HEK293 (cell line): ENCODE measurements around the gene KLHL4.

Experiments used
- CTCF ChIA-PET: fragments of 350-600 bp; formaldehyde crosslinking; extraction: SDS; loops from one replicate; lab custom pipeline; 2021; ENCODE audit warnings: antibody characterized with exemption; lab: Yijun Ruan, JAX
- POLR2A ChIA-PET: fragments of 300-600 bp; formaldehyde crosslinking; extraction: SDS; loops from one replicate; lab custom pipeline; 2020; ENCODE audit warnings: antibody characterized with exemption, inconsistent platforms; lab: Yijun Ruan, JAX
- H3K27ac ChIP-seq: fragments of 200-500 bp; sonication (Bioruptor generic); 2 replicates; pipeline ENCODE4 v1.5.1; 2014; ENCODE audit warnings: low read depth, low read length, control low read depth, inconsistent platforms; ENCODE audit errors: extremely low read depth
- H3K36me3 ChIP-seq, 2 experiments: fragments of 200-500 bp in 1 of 2; sonication (Bioruptor generic) in 1 of 2; 1 replicate in 1 of 2; 2 replicates in 1 of 2; pipeline ENCODE4 v1.5.1; 2014 to 2017; ENCODE audit warnings: inconsistent platforms in 2 of 2, low read length in 2 of 2; ENCODE audit not compliant: control insufficient read depth in 2 of 2, insufficient read depth in 1 of 2
- H3K4me1 ChIP-seq: fragments of 200-500 bp; sonication (Bioruptor generic); 2 replicates; pipeline ENCODE4 v1.5.1; 2014; ENCODE audit warnings: mild to moderate bottlenecking, low read length, inconsistent platforms; ENCODE audit not compliant: control insufficient read depth, insufficient read depth
- H3K4me3 ChIP-seq: 2 replicates; pipeline ENCODE4 v1.5.1; 2011; ENCODE audit warnings: low read depth, mild to moderate bottlenecking, control low read depth, low read length, moderate library complexity
- H3K9me3 ChIP-seq: fragments of 200-500 bp; sonication (Bioruptor generic); 2 replicates; pipeline ENCODE4 v1.5.1; 2014; ENCODE audit warnings: low read depth, low read length, inconsistent platforms; ENCODE audit not compliant: control insufficient read depth, insufficient read depth
- GLIS1 ChIP-seq: fragments of 450-650 bp; formaldehyde crosslinking; IDR thresholded peaks from 2 replicates; pipeline ENCODE4 v1.5.1; 2016; ENCODE audit warnings: missing biosample characterization, missing genetic modification characterization
- KLF9 ChIP-seq: fragments of 450-650 bp; formaldehyde crosslinking; IDR thresholded peaks from 2 replicates; pipeline ENCODE4 v1.5.1; 2016; ENCODE audit warnings: missing biosample characterization, missing genetic modification characterization, low read depth
- PRDM1 ChIP-seq: fragments of 450-650 bp; formaldehyde crosslinking; IDR thresholded peaks from 2 replicates; pipeline ENCODE4; 2016; ENCODE audit warnings: missing biosample characterization, missing genetic modification characterization
- SP7 ChIP-seq: fragments of 450-650 bp; formaldehyde crosslinking; IDR thresholded peaks from 2 replicates; pipeline ENCODE4 v1.5.1; 2016; ENCODE audit warnings: missing biosample characterization, missing genetic modification characterization
- TCF7L2 ChIP-seq: IDR thresholded peaks from 2 replicates; pipeline ENCODE4 v1.6.1; 2011; ENCODE audit warnings: low read depth, mild to moderate bottlenecking, inconsistent platforms, low read length, moderate library complexity, borderline replicate concordance
- ZBTB1 ChIP-seq: fragments of 450-650 bp; formaldehyde crosslinking; IDR thresholded peaks from 2 replicates; pipeline ENCODE4 v1.5.1; 2016; ENCODE audit warnings: missing biosample characterization, missing genetic modification characterization
- ZBTB8A ChIP-seq: fragments of 450-650 bp; formaldehyde crosslinking; IDR thresholded peaks from 2 replicates; pipeline ENCODE4 v1.5.1; 2016; ENCODE audit warnings: missing biosample characterization, missing genetic modification characterization
- ZNF10 ChIP-seq: fragments of 450-650 bp; formaldehyde crosslinking; IDR thresholded peaks from 2 replicates; pipeline ENCODE4 v1.5.1; 2017; ENCODE audit warnings: missing biosample characterization, missing genetic modification characterization
- ZNF133 ChIP-seq: fragments of 450-650 bp; formaldehyde crosslinking; IDR thresholded peaks from 2 replicates; pipeline ENCODE4 v1.5.1; 2016; ENCODE audit warnings: missing biosample characterization, missing genetic modification characterization
- ZNF157 ChIP-seq: fragments of 450-650 bp; formaldehyde crosslinking; IDR thresholded peaks from 2 replicates; pipeline ENCODE4 v1.5.1; 2016; ENCODE audit warnings: missing biosample characterization, missing genetic modification characterization
- ZNF16 ChIP-seq: fragments of 450-650 bp; formaldehyde crosslinking; IDR thresholded peaks from 2 replicates; pipeline ENCODE4 v1.5.1; 2016; ENCODE audit warnings: low read depth, missing biosample characterization, missing genetic modification characterization
- ZNF184 ChIP-seq: fragments of 450-650 bp; IDR thresholded peaks from 2 replicates; pipeline ENCODE4 v1.5.1; 2018; ENCODE audit warnings: missing biosample characterization, mild to moderate bottlenecking, missing genetic modification characterization
- ZNF292 ChIP-seq: fragments of 450-650 bp; formaldehyde crosslinking; IDR thresholded peaks from 2 replicates; pipeline ENCODE4 v1.5.1; 2016; ENCODE audit warnings: low read depth, missing biosample characterization, missing genetic modification characterization, borderline replicate concordance
- ZNF324 ChIP-seq: fragments of 450-650 bp; formaldehyde crosslinking; IDR thresholded peaks from 2 replicates; pipeline ENCODE4 v1.5.1; 2016; ENCODE audit warnings: missing biosample characterization, missing genetic modification characterization
- ZNF335 ChIP-seq: fragments of 450-650 bp; formaldehyde crosslinking; conservative IDR thresholded peaks from 2 replicates; pipeline ENCODE4 v1.5.1; 2016; ENCODE audit warnings: missing biosample characterization, missing genetic modification characterization
- ZNF366 ChIP-seq: fragments of 450-650 bp; formaldehyde crosslinking; conservative IDR thresholded peaks from 2 replicates; pipeline ENCODE4 v1.5.1; 2016; ENCODE audit warnings: missing biosample characterization, missing genetic modification characterization
- ZNF501 ChIP-seq: fragments of 450-650 bp; formaldehyde crosslinking; IDR thresholded peaks from 2 replicates; pipeline ENCODE4 v1.5.1; 2016; ENCODE audit warnings: missing biosample characterization, missing genetic modification characterization
- ZNF529 ChIP-seq: fragments of 450-650 bp; formaldehyde crosslinking; IDR thresholded peaks from 2 replicates; pipeline ENCODE4 v1.5.1; 2017; ENCODE audit warnings: missing genetic modification characterization, missing biosample characterization; ENCODE audit not compliant: insufficient replicate concordance
- ZNF544 ChIP-seq: fragments of 450-650 bp; formaldehyde crosslinking; IDR thresholded peaks from 2 replicates; pipeline ENCODE4 v1.5.0; 2017; ENCODE audit warnings: missing biosample characterization, missing genetic modification characterization
- ZNF571 ChIP-seq: fragments of 450-650 bp; formaldehyde crosslinking; IDR thresholded peaks from 2 replicates; pipeline ENCODE4 v1.5.0; 2017; ENCODE audit warnings: missing biosample characterization, missing genetic modification characterization
- ZNF585B ChIP-seq: fragments of 450-650 bp; formaldehyde crosslinking; IDR thresholded peaks from 2 replicates; pipeline ENCODE4 v1.5.1; 2016; ENCODE audit warnings: missing biosample characterization, missing genetic modification characterization
- ZNF596 ChIP-seq: fragments of 450-650 bp; IDR thresholded peaks from 2 replicates; pipeline ENCODE4 v1.5.0; 2018; ENCODE audit warnings: missing biosample characterization, mild to moderate bottlenecking, missing genetic modification characterization, moderate library complexity
- ZNF629 ChIP-seq: fragments of 450-650 bp; formaldehyde crosslinking; IDR thresholded peaks from 2 replicates; pipeline ENCODE4 v1.5.1; 2017; ENCODE audit warnings: missing biosample characterization, missing genetic modification characterization
- ZNF777 ChIP-seq: fragments of 450-650 bp; formaldehyde crosslinking; IDR thresholded peaks from 2 replicates; pipeline ENCODE4 v1.5.1; 2017; ENCODE audit warnings: missing biosample characterization, missing genetic modification characterization, borderline replicate concordance
- ZNF785 ChIP-seq: fragments of 450-650 bp; formaldehyde crosslinking; IDR thresholded peaks from 2 replicates; pipeline ENCODE4 v1.5.1; 2016; ENCODE audit warnings: missing biosample characterization, missing genetic modification characterization
- ZNF843 ChIP-seq: fragments of 450-650 bp; formaldehyde crosslinking; IDR thresholded peaks from 2 replicates; pipeline ENCODE4 v1.5.1; 2016; ENCODE audit warnings: missing biosample characterization, missing genetic modification characterization
- ZSCAN16 ChIP-seq: fragments of 450-650 bp; formaldehyde crosslinking; IDR thresholded peaks from 2 replicates; pipeline ENCODE4 v1.5.1; 2016; ENCODE audit warnings: missing biosample characterization, missing genetic modification characterization
- ZXDB ChIP-seq: fragments of 450-650 bp; formaldehyde crosslinking; IDR thresholded peaks from 2 replicates; pipeline ENCODE4 v1.5.1; 2016; ENCODE audit warnings: missing biosample characterization, missing genetic modification characterization
- TF ChIP-seq, protein P1 (sequence below): fragments of 450-650 bp; formaldehyde crosslinking; IDR thresholded peaks from 2 replicates; pipeline ENCODE4; 2016; ENCODE audit warnings: missing biosample characterization, missing genetic modification characterization
- TF ChIP-seq, protein P2 (sequence below): fragments of 450-650 bp; formaldehyde crosslinking; IDR thresholded peaks from 2 replicates; pipeline ENCODE4 v1.5.1; 2016; ENCODE audit warnings: missing biosample characterization, missing genetic modification characterization

KLHL4 gene

DNA sequence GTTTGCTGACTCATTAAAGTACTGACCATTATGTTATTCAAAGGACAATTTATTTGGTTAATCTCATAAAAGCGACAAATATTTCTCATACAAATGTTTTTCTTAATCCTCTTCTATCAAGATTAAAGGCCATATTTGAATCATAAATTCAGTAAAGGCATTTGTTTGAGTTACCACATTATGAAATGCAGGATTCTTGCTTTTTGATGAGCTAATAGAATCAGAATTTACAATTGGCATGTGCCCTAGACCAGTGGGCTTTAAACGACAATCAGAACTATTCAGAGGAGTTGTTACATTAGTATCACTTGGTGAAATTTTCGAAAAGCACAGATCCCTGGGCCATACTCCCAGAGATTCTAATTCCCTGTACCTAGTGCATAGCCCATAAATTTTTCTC is 55.3 kb downstream of the KLHL4 start:
- ChIA-PET POLR2A (no interaction called here), CTCF (interaction anchor here (0.6 to 2.6 kb wide), 3 partner anchors 11 to 1777 kb away, joined by 3 to 16 read pairs (median 4); no protein-coding TSS in a partner anchor)
- Histone ChIP-seq H3K4me1 (no peaks in the 10 kb centered on the region), H3K4me3 (no peak overlapping the region), H3K9me3 (no peaks in the 10 kb centered on the region), H3K27ac (no peak overlapping the region), H3K36me3 (no peaks in the 10 kb centered on the region)
- TF ChIP-seq TCF7L2 (no peak), ZNF366 (tag by site-specific recombination) (no peak), ZNF777 (tag by site-specific recombination) (no peak), ZNF596 (tag by site-specific recombination) (no peak), ZBTB1 (tag by site-specific recombination) (no peak), SP7 (no peak), ZXDB (tag by site-specific recombination) (no peak), PRDM1 (tag by site-specific recombination) (no peak)

DNA sequence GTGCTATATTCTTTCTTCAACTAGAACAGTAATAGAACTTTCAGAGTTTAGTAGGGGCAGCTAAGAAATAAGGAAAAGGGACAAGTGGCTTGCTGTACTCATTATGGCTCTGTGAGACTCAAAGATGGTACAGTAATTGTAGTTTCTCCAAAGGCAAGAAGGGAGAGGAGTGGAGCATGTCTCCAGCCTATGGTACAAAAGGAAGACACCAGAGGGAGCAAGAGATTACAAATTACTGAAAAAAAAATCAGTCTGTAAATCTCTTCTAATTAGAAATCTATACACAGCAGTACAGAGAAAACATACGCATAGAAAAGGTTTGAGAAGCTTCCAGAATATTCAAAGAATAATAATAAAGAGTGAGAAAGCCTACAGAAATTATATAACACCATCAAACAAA is 61.4 kb downstream of the KLHL4 start:
- H3K4me1 ChIP-seq, result no peaks in the 10 kb centered on the region
- no peaks in the 10 kb centered on the region for H3K9me3 ChIP-seq
- no peak overlapping the region for H3K27ac ChIP-seq
- ChIA-PET POLR2A (no interaction called here), CTCF (interaction anchor here (0.6 to 1.1 kb wide), 3 partner anchors 15 to 240 kb away, joined by 3 to 7 read pairs (median 5); no protein-coding TSS in a partner anchor)
- TF ChIP-seq ZNF133 (tag by site-specific recombination) (no peak), ZNF529 (tag by site-specific recombination) (no peak), ZNF785 (tag by site-specific recombination) (no peak), ZNF544 (no peak), ZBTB8A (tag by site-specific recombination) (no peak), KLF9 (tag by site-specific recombination) (no peak)
- no peaks in the 10 kb centered on the region for H3K36me3 ChIP-seq
- H3K4me3 ChIP-seq, result no peak overlapping the region

DNA sequence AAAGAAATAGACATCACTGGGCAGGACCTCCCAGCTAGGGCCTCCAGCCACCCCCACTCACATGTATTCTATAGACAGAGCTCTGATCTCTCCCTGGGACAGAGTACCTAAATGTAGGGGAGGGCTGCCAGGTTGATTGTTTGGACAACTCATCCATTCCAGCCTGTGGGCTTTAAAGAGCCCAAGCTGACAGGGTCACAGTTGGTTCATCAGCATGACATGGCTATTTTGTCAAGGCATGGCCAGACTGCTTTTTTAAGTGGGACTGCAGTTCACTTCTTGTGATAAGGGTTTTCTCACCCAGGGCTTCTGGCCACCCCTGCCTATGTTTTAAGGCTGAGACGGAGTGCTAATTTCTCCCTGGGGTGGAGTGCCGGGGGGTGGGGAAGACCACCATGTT is 63.3 kb downstream of the KLHL4 start:
- no peak overlapping the region for H3K27ac ChIP-seq
- no peaks in the 10 kb centered on the region for H3K36me3 ChIP-seq
- H3K4me1 ChIP-seq, result no peaks in the 10 kb centered on the region
- ChIA-PET POLR2A (no interaction called here), CTCF (interaction anchor here (0.6 to 1.2 kb wide), 2 partner anchors 8 to 196 kb away, joined by 3 read pairs; no protein-coding TSS in a partner anchor)
- H3K4me3 ChIP-seq, result no peak overlapping the region
- H3K9me3 ChIP-seq, result no peaks in the 10 kb centered on the region
- TF ChIP-seq, protein P1, sequence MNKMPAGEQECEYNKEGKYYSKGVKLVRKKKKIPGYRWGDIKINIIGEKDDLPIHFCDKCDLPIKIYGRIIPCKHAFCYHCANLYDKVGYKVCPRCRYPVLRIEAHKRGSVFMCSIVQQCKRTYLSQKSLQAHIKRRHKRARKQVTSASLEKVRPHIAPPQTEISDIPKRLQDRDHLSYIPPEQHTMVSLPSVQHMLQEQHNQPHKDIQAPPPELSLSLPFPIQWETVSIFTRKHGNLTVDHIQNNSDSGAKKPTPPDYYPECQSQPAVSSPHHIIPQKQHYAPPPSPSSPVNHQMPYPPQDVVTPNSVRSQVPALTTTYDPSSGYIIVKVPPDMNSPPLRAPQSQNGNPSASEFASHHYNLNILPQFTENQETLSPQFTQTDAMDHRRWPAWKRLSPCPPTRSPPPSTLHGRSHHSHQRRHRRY (tag by site-specific recombination), result no peak
- TF ChIP-seq KLF9 (tag by site-specific recombination) (no peak), ZNF585B (no peak), ZNF184 (tag by site-specific recombination) (no peak), ZNF843 (tag by site-specific recombination) (no peak)

DNA sequence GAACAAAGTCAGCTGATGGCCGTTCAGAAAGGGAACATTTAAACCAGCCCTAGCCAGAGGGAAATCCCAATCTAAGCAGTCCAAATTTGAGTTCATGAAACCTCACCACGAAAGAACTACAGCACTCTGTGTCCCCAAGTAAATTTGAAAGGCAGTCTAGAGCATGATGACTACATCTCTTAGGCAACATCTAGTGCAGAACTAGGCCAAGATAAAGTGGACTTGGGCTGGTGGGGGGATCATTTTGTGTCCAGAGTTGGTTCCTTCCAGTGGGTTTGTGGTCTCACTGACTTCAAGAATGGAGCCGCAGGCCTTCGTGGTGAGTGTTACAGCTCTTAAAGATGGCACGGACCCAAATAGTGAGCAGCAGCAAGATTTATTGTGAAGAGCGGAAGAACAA is 64.9 kb downstream of the KLHL4 start:
- no peak overlapping the region for H3K27ac ChIP-seq
- no peak overlapping the region for H3K4me3 ChIP-seq
- H3K4me1 ChIP-seq, result no peaks in the 10 kb centered on the region
- no peaks in the 10 kb centered on the region for H3K36me3 ChIP-seq
- ChIA-PET CTCF (interaction anchor here (0.7 to 2.2 kb wide), 6 partner anchors 14 to 1190 kb away, joined by 3 to 11 read pairs (median 5); no protein-coding TSS in a partner anchor), POLR2A (no interaction called here)
- no peaks in the 10 kb centered on the region; the same call in 1 of the 2 replicates for H3K9me3 ChIP-seq
- TF ChIP-seq ZNF324 (tag by site-specific recombination) (no peak), ZNF501 (tag by site-specific recombination) (no peak), ZNF571 (no peak), ZNF16 (tag by site-specific recombination) (no peak), ZNF157 (tag by site-specific recombination) (no peak), ZNF10 (no peak), ZSCAN16 (tag by site-specific recombination) (no peak), ZNF335 (tag by site-specific recombination) (no peak), ZNF629 (tag by site-specific recombination) (no peak), ZNF292 (no peak), GLIS1 (tag by site-specific recombination) (no peak)
- TF ChIP-seq, protein P2, sequence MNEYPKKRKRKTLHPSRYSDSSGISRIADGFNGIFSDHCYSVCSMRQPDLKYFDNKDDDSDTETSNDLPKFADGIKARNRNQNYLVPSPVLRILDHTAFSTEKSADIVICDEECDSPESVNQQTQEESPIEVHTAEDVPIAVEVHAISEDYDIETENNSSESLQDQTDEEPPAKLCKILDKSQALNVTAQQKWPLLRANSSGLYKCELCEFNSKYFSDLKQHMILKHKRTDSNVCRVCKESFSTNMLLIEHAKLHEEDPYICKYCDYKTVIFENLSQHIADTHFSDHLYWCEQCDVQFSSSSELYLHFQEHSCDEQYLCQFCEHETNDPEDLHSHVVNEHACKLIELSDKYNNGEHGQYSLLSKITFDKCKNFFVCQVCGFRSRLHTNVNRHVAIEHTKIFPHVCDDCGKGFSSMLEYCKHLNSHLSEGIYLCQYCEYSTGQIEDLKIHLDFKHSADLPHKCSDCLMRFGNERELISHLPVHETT (tag by site-specific recombination), result no peak
